ENCODE data around the gene FAM13B.
A peak's percentile ranks its signal among the peaks of the same experiment; 100 is the strongest.

FAM13B gene

DNA sequence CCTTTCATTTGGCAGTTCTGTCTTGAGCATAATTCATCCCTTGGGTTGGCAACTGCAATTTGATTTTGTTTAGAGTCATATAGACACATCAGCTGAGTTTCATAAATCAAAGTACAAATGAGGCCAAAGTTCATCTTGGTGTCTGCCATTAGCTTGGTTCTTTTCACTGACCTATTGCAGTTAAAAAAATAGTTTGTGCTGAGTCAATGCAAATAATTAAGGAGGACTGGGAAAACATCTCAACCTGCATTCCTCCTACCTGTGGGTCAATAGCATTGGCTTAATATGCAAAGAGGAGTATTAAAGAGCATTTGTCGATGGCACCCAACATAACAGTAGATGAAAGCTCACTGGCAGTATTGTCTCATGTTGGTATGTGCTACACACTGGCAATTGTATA lies 142.0 kb downstream of the FAM13B start:
- DNase-seq = no peak

DNA sequence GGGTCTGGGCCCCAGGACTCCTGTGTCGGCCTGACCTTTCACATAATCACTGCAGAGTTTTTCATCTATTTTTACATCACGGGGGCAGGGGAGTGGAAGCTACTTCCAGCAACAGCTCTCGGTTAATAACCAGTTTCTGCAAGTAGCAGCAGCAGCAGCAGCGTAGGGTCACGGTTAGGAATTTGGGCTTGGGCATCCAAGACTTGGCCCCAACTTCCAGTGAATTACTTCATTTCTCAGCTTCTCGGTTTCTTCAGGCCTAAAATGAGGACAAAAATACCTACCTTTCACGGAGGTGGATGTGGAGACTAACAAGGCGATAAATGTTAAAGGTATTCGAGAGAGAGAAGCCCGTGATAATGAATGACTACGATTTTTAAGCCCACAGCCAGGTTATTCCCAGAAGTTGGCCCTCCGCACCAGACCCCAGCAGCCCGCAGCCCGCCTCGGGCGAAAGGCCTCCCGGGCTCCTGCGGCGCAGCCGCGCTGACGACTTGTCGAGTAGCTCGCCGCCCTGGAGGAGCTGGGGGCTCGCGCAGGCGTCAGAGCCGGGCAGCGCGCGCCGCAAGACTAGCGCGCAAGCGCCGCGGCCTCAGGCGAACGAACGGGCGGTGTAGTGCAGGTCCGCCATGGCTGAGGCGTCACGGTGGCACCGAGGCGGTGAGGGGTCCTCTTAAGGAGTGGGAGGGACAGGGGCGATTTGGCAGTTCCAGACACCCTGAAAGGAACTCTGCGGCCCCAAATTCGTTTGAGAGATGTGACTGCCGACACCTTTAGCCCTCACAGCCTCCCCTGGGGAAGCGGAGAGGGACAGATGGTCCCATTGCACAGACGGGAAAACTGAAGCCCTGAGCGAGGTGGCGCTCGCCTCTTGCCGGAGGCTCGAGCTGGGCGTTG lies 143.8 kb downstream of the FAM13B start, which contains the start of gene PKD2L2:
Gene PKD2L2 (plus strand): TSS at position 595 of the 897 bp plus-strand sequence. CDS start 35 bp downstream, at position 630.
- peak; percentile 85 for DNase-seq

DNA sequence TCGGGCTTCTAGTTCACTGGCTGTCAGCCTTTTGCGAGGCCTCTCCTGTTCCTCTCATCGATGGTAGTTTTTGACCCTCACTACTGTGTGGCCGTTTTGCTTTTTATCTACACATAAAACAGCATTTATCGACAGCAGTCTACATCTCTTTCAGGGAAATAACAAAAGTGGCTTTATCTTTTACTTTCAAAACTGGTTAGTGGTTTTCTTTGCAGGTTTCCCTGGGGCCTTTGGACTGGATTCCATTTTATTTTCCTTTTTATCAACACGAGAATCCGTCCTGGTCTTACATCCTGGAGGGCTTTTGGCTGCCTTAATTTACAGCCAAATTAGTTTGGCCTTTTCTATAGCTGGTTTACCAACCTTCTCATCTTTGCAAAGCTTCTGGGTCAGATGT lies 144.4 kb downstream of the FAM13B start:
- no peak for DNase-seq

Data from fibroblast of upper back skin (primary cell).